GM12873 (cell line): ENCODE measurements around the gene VRK1.

Source experiments
- TF ChIP-seq, protein P1 (sequence below): IDR thresholded peaks from 2 replicates; pipeline ENCODE4 v1.5.1; 2012; ENCODE audit warnings: low read depth, mild to moderate bottlenecking, moderate library complexity, low read length, control low read depth; ENCODE audit not compliant: insufficient read depth; ENCODE audit errors: missing control alignments

Gene VRK1

DNA sequence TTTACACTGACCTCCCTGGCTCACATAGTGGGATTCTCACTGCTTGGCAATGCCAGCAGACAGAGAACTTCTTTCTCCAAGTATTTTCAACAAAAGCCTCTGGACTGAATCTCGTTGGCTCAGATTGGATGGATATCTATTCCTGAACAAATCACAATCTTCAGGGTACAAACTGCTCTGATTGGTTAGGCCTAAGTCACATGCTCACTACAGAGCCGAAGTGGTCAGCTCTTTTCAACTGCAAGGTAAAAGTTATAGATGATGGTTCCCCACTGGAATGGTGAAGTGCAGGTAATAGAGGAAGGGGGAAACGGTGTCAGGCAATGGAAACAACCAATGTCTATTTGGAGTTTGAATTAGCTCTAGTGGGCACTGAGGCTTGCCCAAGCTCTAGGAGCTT is 16.7 kb upstream of the VRK1 start:
- TF ChIP-seq, protein P1, sequence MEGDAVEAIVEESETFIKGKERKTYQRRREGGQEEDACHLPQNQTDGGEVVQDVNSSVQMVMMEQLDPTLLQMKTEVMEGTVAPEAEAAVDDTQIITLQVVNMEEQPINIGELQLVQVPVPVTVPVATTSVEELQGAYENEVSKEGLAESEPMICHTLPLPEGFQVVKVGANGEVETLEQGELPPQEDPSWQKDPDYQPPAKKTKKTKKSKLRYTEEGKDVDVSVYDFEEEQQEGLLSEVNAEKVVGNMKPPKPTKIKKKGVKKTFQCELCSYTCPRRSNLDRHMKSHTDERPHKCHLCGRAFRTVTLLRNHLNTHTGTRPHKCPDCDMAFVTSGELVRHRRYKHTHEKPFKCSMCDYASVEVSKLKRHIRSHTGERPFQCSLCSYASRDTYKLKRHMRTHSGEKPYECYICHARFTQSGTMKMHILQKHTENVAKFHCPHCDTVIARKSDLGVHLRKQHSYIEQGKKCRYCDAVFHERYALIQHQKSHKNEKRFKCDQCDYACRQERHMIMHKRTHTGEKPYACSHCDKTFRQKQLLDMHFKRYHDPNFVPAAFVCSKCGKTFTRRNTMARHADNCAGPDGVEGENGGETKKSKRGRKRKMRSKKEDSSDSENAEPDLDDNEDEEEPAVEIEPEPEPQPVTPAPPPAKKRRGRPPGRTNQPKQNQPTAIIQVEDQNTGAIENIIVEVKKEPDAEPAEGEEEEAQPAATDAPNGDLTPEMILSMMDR, result no peak

DNA sequence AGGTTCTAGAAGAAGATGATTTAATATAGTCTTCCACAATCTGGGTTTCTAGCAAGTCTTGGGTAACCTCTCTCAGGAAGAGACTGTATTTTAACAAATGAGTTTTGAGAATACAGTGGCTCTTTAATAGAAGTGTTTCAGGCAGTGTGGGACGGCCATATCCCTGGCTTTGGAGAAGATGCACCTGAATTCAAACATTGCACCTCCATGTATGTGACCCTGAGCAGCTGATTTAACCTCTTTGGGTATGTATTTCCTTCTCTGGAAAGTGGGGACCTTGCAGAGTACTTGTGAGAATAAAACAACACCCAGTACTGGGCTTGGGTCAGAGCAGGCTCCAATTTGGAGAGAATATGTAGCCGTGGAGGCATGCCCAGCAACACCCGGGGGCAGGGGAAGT is 15.8 kb upstream of the VRK1 start:
- TF ChIP-seq, protein P1, result no peak

DNA sequence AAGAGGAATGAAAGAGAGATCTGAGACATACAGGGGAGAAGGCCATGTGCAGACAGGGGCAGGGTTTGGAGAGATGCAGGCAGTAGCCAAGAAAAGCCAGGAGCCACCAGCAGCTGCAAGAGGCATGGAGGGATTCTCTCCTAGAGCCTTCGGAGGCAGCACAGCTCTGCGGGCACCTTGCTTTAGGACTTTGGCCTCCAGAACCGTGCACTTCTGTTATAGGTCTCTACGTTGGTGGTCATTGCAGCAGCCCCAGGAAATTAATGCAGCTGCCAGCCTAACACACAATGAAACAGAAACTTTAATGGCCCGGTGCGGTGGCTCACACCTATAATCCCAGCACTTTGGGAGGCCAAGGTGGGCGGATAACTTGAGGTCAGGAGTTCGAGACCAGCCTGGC is 14.7 kb upstream of the VRK1 start:
- TF ChIP-seq, protein P1, result no peak

DNA sequence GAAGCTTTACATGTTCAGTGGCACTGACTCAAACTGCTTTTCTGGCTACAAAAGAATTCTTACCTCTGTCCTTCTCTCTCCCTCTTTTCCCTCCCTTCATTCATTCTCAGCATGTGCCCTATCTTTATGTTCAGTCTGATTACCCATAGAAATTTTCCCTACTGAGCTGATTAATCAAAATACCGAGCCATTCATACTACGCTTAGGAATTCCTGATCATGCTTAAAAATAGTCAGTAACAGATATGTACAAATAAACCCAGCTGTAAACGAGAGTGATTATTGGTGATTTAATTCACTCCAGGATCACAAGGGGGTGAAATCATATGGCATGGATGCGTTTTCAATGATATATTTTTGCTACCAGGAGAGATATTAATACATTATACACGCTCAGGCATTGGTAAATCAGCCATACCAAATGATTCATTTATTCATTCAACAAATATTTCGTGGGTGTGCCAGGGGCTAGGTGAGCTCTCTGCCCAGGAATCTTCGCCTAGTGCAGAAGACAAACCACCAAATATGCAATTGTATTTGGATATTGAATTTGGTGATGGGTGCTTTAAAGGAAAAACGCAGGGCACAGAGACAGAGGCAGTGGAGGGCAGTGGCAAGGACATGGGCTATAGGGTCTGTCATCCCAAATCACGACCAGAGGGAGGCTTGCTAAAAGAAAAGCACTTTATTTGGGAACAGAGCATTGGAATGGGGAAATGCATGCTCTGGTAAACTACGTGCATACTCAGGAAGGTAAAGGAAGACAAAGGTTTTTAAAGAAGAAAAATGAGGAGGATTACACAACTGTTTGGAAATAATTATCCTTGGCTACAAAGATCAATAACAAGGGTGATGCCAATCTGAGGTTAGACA is 13.9 kb upstream of the VRK1 start:
- TF ChIP-seq, protein P1, result no peak

DNA sequence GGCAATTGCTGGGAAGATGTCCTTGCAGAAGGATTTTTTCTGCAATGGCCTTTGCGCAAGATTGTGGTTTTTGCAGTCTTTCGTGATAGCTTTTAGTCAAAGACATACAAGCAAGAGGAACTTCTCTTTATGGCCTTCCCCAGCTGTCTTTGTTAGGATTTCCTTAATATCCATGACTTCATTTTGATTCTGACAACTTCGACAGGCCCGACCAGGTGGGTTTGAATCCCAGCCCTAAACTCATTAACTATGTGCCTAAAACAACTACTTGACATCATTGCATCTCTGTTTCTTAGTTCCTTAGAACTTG is 13.3 kb upstream of the VRK1 start:
- TF ChIP-seq, protein P1, result no peak

DNA sequence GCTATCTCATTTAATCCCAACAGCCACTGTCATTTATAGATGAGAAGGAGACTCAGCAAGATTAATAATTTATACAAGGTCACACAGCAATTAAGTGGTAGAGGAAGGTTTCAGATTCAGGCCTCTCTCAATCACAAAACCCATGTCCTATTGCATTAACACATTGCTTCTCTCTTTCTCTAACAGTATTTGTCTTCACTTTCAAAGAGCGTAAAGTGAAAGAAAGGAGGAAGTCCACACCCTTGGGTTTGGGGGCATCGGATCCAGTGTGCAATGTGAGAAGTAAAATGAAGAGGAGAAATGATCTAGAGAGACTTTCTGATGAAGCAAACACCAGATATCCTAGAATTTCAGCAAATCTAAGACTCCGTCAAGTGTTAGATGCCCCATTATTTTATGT is 7.0 kb upstream of the VRK1 start:
- TF ChIP-seq, protein P1, result no peak

DNA sequence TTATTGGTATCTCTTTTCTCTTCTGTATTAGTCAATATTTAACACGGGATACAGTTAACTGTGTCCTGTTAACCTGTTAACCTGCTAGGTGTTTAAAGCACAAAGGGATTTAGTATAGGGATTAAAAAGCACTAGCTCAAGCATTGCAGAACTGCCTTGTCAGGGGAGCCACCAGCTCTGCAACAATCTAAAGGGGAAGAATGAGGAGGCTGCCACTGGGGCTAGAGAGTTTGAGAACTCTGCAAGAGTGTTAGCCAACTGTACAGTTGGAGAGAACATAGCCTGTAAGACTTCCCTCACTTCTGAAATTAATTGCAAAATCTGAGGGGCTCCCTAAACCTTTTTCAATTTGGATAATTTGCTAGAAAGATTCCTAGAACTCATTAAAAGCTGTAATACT is 6.5 kb upstream of the VRK1 start:
- TF ChIP-seq, protein P1, result no peak

DNA sequence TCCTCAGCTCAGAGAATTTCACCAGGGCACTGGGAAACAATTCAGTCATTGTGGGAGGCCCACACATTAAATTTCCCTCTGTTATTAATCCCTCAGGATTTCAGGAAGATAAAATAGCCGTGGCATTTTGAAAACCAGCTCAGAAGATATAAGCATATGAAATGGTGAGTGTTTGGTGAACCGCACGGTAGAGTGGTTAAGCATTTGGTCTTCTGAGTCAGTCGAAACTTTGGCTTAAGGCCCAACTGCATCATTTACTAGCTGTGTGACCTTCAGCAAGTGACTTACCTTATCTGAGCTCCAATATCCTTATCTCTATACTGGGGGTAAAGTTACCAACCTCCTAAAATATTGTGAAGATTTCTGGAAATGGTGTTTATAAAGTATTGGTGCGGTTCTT is 5.2 kb upstream of the VRK1 start:
- TF ChIP-seq, protein P1, result no peak
